Neutrophil (primary cell): Measurements from ENCODE around the gene PTX4.

Source experiments
- H3K27ac ChIP-seq: fragments of 200-600 bp; sonication (generic); 2 replicates; pipeline ENCODE4 v1.5.1; 2016; ENCODE audit warnings: mild to moderate bottlenecking, moderate library complexity
- H3K27me3 ChIP-seq: fragments of 200-600 bp; sonication (generic); 2 replicates; pipeline ENCODE4 v1.6.0; 2016; ENCODE audit warnings: mild to moderate bottlenecking
- H3K36me3 ChIP-seq: fragments of 200-600 bp; sonication (generic); 2 replicates; pipeline ENCODE4 v1.5.1; 2017
- H3K4me1 ChIP-seq, 2 experiments: fragments of 200-600 bp in 1 of 2; sonication (generic) in 1 of 2; 1 replicate in 1 of 2; 2 replicates in 1 of 2; pipeline versions ENCODE4 v1.5.1 to v1.6.1; 2013 to 2016; ENCODE audit warnings: low read depth in 1 of 2, low read length in 1 of 2, mild to moderate bottlenecking in 1 of 2, moderate library complexity in 1 of 2; ENCODE audit not compliant: control insufficient read depth in 1 of 2, insufficient read depth in 1 of 2
- H3K4me3 ChIP-seq, 2 experiments: fragments of 200-600 bp in 1 of 2; sonication (generic) in 1 of 2; 1 replicate in 1 of 2; 2 replicates in 1 of 2; pipeline ENCODE4 v1.5.1; 2013 to 2016; ENCODE audit warnings: low read depth in 1 of 2, low read length in 1 of 2, mild to moderate bottlenecking in 1 of 2, moderate library complexity in 1 of 2
- H3K9me3 ChIP-seq: fragments of 200-600 bp; sonication (generic); 2 replicates; pipeline ENCODE4 v1.5.1; 2016
- TF ChIP-seq, protein P1 (sequence below): fragments of 200-600 bp; sonication (generic); IDR thresholded peaks from 2 replicates; pipeline ENCODE4 v1.5.1; 2016; ENCODE audit warnings: antibody characterized with exemption

The PTX4 gene

DNA sequence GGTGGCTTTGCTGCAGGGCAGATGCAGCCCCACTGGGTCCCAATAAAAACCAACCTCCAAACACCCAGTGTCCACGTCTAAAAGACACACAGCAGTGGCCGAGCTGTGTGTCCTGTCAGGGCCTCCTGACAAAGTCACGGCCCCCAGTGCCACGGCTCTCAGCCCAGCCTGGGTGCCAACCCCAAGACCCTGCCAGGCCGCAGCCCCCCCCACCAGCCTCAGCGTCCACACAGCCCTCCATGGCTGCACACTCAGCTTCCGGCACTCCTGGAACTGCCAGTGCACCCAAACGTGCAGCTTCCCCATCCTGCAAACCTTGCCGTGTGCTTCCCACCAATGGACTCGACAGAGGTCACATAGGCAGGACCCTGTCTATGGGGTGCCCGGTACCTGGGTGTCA is 40.8 kb downstream of the PTX4 start:
- Histone ChIP-seq H3K9me3 (no peaks in the 10 kb centered on the region), H3K27me3 (no peaks in the 10 kb centered on the region), H3K4me1 (no peaks in the 10 kb centered on the region), H3K4me3 (no peak overlapping the region), H3K27ac (no peak overlapping the region), H3K36me3 (peaks cover 81% of the 10 kb centered on the region)
- TF ChIP-seq, protein P1, sequence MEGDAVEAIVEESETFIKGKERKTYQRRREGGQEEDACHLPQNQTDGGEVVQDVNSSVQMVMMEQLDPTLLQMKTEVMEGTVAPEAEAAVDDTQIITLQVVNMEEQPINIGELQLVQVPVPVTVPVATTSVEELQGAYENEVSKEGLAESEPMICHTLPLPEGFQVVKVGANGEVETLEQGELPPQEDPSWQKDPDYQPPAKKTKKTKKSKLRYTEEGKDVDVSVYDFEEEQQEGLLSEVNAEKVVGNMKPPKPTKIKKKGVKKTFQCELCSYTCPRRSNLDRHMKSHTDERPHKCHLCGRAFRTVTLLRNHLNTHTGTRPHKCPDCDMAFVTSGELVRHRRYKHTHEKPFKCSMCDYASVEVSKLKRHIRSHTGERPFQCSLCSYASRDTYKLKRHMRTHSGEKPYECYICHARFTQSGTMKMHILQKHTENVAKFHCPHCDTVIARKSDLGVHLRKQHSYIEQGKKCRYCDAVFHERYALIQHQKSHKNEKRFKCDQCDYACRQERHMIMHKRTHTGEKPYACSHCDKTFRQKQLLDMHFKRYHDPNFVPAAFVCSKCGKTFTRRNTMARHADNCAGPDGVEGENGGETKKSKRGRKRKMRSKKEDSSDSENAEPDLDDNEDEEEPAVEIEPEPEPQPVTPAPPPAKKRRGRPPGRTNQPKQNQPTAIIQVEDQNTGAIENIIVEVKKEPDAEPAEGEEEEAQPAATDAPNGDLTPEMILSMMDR, result no peak

DNA sequence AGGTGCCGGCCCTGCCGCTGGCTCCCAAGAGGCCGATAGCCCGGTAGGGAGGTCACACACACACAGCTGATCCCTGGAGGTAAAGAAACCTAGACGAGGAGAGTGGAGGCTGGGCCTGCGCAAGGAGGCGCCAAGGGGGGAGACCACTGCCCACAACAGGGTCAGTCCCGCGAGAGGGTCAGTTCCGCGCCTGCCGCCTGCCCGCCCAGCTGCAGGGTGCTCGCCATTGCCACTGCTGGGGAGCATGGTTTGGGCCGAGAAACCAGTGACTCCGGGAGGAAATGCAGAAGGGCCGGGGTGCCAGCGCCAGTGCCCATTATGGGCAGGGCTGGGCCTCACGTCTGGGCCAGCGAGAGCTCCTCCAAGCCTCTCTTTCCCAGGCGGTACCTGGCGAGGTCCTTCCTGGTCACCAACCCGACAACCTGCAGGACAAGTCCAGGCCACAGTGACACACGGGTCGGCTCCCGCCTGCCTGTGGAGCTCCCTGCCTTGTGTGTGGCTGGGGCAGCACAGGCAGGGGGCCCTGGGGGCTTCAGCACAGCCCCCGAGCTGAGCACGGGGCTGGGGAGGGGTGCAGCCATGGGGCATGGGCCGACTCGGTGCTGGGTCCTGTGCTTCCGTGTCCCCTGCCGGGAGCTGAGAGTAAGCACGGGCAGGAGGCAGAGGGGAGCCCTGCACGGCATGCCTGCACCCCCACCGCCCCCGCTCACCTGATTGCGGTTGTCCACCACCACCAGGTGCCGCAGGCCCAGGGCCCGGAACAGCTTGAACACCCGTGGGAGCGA is 42.3 kb downstream of the PTX4 start:
- Histone ChIP-seq H3K9me3 (no peaks in the 10 kb centered on the region), H3K4me3 (no peak overlapping the region), H3K27ac (no peak overlapping the region), H3K36me3 (peaks cover 66% of the 10 kb centered on the region), H3K27me3 (no peaks in the 10 kb centered on the region), H3K4me1 (no peaks in the 10 kb centered on the region)
- TF ChIP-seq, protein P1, result no peak

DNA sequence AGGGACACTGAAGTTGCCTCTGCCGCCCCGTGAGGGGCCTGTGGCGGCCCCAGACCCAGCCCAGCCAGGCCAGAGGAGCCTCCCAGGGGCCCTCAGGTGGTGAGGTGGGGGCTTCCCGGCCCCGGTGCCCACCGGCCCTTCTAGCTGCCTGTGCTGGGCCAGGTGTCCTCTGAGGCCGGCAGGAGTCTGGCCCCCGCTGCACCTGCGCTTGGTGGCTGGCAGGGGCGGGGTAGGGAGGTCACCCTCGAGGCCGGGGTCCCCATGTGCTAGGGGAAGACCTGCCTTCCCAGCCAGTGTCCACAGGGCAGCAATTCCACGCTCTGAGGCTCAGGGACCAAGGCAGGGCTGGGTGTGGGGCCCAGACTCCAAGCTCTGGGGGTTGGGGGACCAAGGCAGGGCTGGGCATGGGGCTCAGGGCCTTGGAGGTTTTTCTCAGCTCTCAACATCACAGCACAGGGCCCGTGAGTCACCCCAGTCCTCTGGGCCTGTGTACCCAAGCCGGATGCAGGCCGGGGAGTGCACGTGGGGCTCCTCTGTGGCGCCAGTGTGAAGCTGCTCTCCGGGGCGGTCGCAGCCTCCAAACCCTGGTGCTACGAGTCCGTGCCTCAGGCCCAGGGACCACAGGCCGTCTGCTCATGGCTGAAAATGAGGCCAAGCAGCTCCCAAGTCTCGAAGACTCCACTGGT is 43.1 kb downstream of the PTX4 start:
- Histone ChIP-seq H3K27ac (no peak overlapping the region), H3K4me1 (no peaks in the 10 kb centered on the region), H3K36me3 (peaks cover 58% of the 10 kb centered on the region), H3K9me3 (no peaks in the 10 kb centered on the region), H3K4me3 (no peak overlapping the region), H3K27me3 (no peaks in the 10 kb centered on the region)
- TF ChIP-seq, protein P1, result no peak

DNA sequence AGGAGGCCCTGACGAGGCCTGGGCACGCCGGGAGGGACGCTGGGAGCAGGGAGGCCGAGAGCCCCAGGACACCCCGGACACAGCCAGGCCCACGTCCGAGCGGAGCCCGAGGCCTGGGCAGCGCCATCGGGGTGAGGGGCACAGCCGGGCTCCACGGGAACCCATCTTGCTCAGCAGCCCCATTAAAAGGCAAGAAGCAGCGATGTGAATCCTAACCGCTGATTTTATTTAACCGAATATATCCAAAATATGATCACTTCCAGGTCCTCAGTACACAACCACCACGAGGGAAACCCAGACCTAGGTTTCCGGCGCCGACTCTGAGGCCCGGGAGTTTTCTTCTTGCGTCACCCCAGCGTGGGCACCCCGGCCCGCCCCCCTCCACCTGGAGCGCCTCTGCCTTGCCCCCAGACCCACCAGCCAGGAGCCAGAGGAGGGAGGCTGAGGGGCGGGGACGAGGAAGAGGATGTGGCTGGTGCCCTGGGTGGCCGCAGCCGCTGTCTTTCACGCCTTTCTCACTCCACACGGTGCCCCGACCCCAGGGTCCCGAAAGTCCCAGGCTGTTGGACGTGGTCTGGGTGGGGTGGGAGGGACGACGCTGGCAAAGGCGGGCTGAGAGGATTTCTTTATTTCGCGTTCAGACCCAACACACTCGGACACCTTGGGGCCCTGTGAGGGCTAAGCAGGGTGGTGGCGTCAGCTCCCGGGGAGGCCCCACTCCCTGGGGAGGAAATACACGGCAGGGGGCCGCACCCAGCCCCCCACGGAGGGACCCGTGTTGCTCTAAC is 43.8 kb downstream of the PTX4 start:
- Histone ChIP-seq H3K9me3 (no peaks in the 10 kb centered on the region), H3K4me1 (no peaks in the 10 kb centered on the region), H3K4me3 (no peak overlapping the region), H3K36me3 (peaks cover 51% of the 10 kb centered on the region), H3K27ac (no peak overlapping the region), H3K27me3 (no peaks in the 10 kb centered on the region)
- TF ChIP-seq, protein P1, result no peak

DNA sequence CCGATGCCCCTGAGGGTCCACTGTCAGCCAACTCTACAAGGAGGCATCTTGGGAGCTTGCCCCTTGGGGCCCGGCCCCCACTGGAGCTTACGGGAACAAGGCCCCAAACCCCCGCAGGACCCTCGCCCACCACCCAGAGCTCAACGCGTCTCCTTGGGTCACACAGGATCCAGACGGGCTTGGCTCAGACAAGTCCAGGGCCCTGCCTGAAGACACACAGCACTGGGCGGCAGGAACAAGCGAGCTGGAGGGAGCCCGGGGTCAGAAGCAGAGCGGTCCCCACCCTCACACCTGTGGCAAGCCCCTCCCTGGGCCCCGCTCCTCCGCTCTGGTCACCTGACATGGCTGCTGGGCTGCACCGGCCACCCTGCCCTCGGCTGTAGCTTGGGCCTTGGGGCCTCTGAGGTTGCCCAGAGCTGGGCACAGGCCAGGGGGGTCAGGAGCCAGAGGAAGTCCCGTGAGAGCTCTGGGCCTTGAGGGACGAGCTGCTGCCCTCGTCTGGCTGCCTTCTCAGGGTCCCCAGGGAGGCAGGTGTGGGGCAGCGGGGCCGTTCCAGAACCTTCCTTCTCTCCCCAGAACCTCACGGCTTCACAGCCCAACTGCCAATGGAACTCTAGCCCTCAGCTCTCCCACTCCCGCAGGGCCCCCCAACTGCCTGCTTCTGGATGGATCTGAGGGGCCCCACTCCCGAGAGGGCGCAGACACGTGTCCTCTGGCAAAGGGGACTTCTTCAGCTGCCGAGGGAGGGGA is 44.6 kb downstream of the PTX4 start, which contains the start of gene CCDC154:
CCDC154 (minus strand) TSS at position 577 of the 750 bp plus-strand sequence; CDS start at position 343, 234 bp downstream.
- no peak within 1 kb of the TSS for H3K27ac ChIP-seq
- H3K4me3 ChIP-seq, result no peak within 1 kb of the TSS
- TF ChIP-seq, protein P1, result no peak
- no peaks in the 10 kb centered on the region for H3K9me3 ChIP-seq
- peaks cover 43% of the 10 kb centered on the region for H3K36me3 ChIP-seq
- H3K27me3 ChIP-seq, result no peaks in the 10 kb centered on the region
- H3K4me1 ChIP-seq, result no peaks in the 10 kb centered on the region
